GM20000 (cell line): ENCODE results near the gene VPS37C.
A peak's percentile ranks its signal among the peaks of the same experiment; 100 is the strongest.

ENCODE experiments used
- DNase-seq: peaks from one replicate; pipeline ENCODE4 v3.0.0; 2012; ENCODE audit warnings: low spot score
- TF ChIP-seq, protein P1 (sequence below): IDR thresholded peaks from 2 replicates; pipeline ENCODE4 v1.5.1; 2012; ENCODE audit warnings: mild to moderate bottlenecking, control low read depth; ENCODE audit errors: extremely low read depth, missing control alignments

Gene VPS37C

DNA sequence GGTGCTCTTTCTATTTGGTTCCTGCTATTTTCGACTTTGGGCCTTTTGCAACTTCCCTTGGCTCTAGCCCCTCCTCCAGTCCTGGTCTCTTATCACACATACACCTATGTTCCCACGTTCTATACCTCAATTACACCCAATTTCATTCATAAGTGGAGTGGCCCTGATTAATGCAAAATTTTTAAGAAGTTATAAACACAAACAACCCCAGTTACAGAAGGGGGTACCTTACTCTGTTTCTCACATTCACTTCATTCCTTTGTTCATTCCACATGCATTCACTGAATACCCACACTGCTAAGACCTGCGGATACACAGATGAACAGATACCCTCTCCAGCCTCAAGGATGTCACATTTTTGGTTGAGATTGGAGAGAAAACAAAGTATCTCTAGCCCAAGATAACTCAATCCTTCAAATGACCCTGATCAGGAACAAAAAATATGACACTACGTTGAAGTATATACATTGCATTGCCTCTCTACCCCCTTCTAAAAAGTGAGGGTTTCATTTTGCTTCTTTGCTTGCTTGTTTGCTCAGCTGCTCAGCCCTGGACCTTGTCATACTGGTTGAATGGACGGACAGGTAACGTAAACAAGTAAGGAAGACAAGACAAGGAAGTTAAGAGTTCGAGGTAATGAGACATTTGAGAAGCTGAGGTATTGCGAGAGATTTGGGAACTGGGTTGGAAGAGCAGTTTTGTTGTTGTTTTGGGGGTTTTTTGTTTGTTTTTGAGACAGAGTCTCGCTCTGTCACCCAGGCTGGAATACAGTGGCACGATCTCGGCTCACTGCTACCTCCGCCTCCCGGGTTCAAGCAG, 3.6 kb upstream of the VPS37C start:
- DNase-seq = no peak
- TF ChIP-seq, protein P1, sequence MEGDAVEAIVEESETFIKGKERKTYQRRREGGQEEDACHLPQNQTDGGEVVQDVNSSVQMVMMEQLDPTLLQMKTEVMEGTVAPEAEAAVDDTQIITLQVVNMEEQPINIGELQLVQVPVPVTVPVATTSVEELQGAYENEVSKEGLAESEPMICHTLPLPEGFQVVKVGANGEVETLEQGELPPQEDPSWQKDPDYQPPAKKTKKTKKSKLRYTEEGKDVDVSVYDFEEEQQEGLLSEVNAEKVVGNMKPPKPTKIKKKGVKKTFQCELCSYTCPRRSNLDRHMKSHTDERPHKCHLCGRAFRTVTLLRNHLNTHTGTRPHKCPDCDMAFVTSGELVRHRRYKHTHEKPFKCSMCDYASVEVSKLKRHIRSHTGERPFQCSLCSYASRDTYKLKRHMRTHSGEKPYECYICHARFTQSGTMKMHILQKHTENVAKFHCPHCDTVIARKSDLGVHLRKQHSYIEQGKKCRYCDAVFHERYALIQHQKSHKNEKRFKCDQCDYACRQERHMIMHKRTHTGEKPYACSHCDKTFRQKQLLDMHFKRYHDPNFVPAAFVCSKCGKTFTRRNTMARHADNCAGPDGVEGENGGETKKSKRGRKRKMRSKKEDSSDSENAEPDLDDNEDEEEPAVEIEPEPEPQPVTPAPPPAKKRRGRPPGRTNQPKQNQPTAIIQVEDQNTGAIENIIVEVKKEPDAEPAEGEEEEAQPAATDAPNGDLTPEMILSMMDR = no peak

DNA sequence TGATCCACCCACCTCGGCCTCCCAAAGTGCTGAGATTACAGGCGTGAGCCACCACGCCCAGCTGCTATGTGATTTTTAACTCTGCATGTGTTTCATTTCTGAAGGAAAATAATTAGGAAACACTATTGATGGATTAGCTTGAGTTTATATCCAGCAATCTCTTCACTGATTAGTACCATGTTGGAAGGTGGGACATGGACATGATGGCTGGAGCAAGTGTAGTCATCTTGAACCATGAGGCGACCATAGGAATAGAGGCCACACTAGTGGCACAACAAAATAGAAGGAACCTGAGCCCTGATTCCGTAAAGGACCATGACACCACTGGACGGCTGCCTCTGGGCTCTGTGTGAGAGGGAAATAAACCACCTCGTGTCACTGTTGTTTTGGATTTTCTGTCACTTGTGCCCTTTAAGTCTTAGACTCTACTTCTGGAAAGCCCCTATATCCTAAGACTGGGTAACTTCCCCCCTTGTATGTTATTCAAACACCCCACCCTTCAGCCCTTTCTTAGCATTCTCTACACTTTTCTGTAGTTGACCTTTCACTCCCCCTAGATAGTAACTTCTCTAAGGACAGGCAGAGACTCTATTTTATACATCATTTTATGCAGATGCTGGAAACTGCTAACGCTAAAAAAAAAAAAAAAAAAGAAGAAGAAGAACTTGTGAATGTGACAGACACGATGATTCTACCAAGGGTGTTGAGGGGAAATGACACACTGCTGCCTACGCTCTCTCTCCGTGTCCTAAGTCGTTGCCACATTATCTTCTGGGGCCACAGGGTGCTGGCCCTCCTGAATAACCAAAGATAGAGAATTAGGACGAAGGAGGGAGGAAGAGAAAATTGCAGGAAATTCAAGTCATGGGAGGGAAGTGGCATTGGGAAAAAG, 2.7 kb upstream of the VPS37C start:
- peak; percentile 71 for DNase-seq
- TF ChIP-seq, protein P1 = no peak

DNA sequence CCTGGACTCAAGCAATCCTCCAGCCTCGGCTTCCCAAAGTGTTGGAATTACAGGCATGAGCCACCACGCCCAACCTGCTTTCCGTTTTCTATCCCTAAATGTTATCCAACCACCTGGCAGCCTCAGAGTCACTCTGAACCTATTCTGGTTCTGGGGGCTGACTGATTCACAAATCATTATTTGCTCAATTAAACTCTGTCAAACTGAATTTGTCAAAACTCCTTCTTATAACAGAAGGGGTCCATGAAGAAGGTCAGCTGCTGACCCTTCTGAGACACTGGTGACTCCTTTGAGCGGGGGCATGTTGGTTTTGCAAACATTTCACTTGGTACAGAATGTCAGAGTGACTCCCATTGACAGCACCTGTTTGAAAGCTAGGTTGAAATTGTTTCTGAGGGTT, 1.8 kb upstream of the VPS37C start:
- TF ChIP-seq, protein P1 = no peak
- no peak for DNase-seq

DNA sequence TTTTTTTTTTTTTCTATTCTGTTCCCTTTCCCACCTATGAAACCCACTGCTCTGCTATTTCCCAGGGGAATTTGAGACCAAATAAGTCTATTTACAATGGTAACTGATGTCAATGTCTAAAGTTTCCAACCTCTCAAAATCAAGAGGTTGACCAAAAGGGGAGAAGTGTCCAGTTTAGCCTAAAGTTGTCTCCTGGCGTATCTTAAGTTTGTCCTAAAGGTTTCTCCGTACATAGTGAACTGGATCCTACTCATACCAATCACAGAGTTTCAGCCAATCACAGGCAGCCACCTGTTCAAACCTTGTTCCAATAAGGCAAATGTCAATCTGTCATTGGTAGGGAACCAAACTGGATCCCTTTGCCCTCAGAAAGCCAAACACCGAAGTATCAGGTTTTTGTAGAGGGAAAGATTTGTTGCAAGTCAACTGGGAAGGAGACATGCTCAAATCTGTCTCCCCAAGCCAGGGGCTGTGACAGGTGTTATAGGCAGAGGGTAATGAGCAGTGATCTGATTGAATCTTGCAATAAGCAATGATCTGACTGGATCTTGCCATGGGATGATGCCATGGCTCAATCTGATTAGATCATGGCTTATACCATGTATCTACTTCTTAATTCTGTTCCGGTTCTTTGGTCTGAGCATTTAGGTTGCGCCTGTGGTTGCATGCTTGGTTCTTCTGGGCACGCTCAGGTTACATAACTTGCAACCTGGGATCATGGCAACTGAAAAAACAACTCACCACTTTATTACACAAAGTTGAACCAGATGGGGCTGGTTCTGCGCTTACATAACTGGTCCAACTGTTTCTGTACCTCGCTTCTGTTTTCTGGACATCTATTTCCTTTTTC, 1.1 kb upstream of the VPS37C start:
- peak; percentile 67 for DNase-seq
- TF ChIP-seq, protein P1 = no peak

DNA sequence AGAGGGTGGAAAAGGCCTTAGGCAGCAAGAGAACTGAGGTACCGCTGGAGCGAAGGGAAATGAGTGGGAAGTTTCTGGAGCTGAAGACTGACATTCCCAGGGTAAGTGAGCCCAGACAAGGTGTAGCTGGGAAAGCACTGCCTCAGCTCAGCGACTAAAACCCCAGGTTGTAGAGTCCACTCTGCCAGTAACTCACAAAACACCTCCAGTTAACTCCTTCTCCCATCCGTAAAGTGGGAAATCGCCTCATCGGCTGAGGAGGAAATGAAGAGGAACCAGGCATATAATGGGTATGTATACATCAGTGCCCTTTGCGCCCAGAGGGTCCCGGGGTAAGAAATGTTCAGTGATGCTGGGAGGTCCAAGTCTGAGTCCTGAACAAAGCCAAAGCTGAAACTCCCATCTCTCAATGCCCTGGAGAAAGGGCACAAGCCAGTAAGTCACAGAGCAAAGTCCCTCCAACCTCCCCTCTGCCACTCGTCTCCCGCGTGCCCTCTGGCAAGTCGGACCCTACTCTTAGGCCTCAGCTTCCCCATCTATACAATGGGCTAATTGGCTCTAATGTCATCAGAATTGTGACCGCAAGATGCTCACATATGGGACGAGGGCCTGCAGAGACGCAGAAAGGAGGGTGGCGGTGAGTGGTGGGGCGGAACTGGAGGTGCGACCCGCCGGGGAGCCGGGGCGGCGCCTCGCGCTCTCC, 588 bp downstream of the VPS37C start:
- TF ChIP-seq, protein P1 = no peak
- DNase-seq = no peak

DNA sequence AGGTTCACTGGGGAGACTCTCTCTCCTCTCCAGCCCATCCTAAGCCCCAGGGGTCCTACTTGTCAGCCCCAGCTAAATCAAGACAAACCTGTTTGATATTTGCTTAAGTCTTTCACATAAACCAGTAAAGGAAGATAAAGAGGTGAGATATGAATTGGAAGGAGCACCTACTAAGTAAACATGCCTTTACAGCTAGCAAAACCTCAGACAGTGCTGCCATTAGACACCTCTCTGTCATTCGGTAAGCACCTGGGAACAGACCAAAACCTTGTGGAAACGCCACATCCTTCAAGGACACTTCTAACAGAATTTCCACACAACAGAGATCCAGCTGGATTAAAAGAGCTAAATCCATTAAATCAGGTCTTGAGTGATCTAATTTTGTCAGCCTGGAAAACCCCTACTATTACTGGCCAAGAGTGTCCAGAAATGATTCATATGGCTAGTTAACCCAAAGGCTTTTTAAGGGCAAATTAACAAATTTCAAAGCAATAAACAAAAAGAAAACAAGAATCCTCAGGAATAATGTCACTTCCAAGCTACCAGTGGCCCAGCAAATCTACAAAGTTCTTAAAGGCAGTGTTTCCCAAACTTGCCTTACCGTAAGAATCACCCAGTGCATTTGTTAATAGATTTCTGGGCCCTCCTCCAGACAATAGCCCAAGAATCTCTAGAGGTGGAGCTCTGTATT, 2.4 kb downstream of the VPS37C start:
- no peak for DNase-seq
- TF ChIP-seq, protein P1 = no peak
